NB4 (cell line): ENCODE data around the gene GALNTL6.

Experiments
- POLR2A ChIP-seq: IDR thresholded peaks from 2 replicates; pipeline ENCODE4 v1.6.1; 2011; ENCODE audit warnings: mild to moderate bottlenecking; ENCODE audit not compliant: insufficient read length; ENCODE audit errors: extremely low read depth
- TF ChIP-seq, protein P1 (sequence below): IDR thresholded peaks from one replicate; pipeline ENCODE4 v1.5.1; 2012; ENCODE audit warnings: low read depth, low read length

DNA sequence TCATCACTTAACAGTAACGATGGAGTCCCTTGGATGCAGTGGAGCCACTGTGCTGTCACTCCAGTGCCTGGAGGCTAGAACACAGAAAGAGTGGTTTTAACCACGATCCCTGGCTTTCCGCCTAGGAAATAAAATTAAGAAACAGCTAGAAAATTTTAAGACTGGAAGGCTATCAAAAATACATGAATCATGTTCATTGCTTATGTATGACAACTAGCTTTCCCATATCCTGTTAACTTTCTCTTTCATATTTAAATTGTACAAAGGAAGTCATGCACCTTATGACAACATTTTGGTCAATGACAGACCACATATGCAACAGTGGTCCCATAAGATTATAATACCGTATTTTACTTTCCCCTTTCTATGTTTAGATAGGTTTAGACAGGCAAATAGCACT lies 115.1 kb downstream of the GALNTL6 start:
- TF ChIP-seq, protein P1, sequence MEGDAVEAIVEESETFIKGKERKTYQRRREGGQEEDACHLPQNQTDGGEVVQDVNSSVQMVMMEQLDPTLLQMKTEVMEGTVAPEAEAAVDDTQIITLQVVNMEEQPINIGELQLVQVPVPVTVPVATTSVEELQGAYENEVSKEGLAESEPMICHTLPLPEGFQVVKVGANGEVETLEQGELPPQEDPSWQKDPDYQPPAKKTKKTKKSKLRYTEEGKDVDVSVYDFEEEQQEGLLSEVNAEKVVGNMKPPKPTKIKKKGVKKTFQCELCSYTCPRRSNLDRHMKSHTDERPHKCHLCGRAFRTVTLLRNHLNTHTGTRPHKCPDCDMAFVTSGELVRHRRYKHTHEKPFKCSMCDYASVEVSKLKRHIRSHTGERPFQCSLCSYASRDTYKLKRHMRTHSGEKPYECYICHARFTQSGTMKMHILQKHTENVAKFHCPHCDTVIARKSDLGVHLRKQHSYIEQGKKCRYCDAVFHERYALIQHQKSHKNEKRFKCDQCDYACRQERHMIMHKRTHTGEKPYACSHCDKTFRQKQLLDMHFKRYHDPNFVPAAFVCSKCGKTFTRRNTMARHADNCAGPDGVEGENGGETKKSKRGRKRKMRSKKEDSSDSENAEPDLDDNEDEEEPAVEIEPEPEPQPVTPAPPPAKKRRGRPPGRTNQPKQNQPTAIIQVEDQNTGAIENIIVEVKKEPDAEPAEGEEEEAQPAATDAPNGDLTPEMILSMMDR: no peak
- no peak for TF ChIP-seq POLR2A
